Measurements from ENCODE around the gene PRDM15. TPM values are rescaled to one million over a fixed set of nuclear protein-coding genes. Genes with fewer than 3 reads are reported as not detected.
"Not testable (repeated sequence)": the region's sequence is repeated elsewhere in the genome, so short reads cannot be mapped to it uniquely, and the experiment has no call there.

The PRDM15 gene
- total and polyA plus RNA-seq, 2 experiments from 2014 or later = 3.0 to 10.6 TPM

DNA sequence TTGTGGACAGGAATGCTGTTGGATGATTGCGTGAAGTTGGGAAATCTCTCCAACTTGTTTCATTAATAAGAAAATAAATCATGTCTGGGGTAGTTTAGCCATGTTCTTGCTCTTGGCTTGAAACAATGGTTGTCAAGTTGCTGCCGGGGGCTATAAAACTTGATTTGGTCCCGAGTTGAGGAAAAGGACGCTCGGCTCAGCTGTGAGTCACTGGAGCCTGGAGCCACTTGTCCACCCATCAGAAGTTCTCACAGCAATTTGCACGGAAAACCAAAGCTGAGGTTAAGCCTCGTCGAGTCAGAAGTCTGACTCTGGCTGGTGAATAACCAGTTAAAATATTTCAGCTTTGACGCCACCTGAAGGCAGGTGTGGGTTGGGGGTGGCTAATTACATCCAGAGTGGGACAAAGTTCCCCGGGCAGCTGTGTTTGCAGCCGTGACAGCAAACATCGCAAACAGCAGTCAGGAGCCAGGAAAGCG, 92.6 kb downstream of the PRDM15 start:
- H3K4me2 ChIP-seq = no peak overlapping the region
- H3K27ac ChIP-seq (ENCODE audit: low read depth) = no peak overlapping the region
- no peaks in the 10 kb centered on the region for H3F3A ChIP-seq (replicated peaks; ENCODE audit: low read depth)
- H3K27me3 Mint-ChIP-seq (ENCODE audit: insufficient read depth, low read depth, poor library complexity) = no peaks in the 10 kb centered on the region
- H3K36me3 Mint-ChIP-seq (ENCODE audit: low read depth) = peaks cover 2% of the 10 kb centered on the region; the same call in 1 of the 3 replicates
- H3K27me3 ChIP-seq (ENCODE audit: insufficient read depth) = no peaks in the 10 kb centered on the region
- no peak for ATAC-seq
- H3K4me3 Mint-ChIP-seq = no peak overlapping the region
- no peaks in the 10 kb centered on the region for H3K4me1 ChIP-seq (ENCODE audit: insufficient read depth)
- H3K27ac Mint-ChIP-seq = no peak overlapping the region
- H3K79me2 ChIP-seq (replicated peaks; ENCODE audit: insufficient read depth) = no peaks in the 10 kb centered on the region
- H3K9me2 ChIP-seq (ENCODE audit: insufficient read depth) = no peaks in the 10 kb centered on the region
- H4K20me1 ChIP-seq (replicated peaks; ENCODE audit: insufficient read depth) = no peaks in the 10 kb centered on the region
- no peaks in the 10 kb centered on the region for H3K36me3 ChIP-seq (ENCODE audit: insufficient read depth)
- peaks cover 2% of the 10 kb centered on the region; the same call in 1 of the 3 replicates for H3K4me1 Mint-ChIP-seq
- H2AFZ ChIP-seq = no peak overlapping the region
- H3K4me3 ChIP-seq = no peak overlapping the region
- no peak for TF ChIP-seq ZNF331 (CRISPR knock-in tag; IDR thresholded peaks at IDR 0.05; ENCODE audit: low read depth)
- no peak for TF ChIP-seq NANOG (IDR thresholded peaks at IDR 0.05; ENCODE audit: borderline replicate concordance)
- TF ChIP-seq JUNB (IDR thresholded peaks at IDR 0.05; ENCODE audit: unreplicated experiment) = no peak
- peaks cover 4% of the 10 kb centered on the region; the same call in 2 of the 3 replicates for H3K9me3 Mint-ChIP-seq
- no peak for DNase-seq (ENCODE audit: low spot score)

DNA sequence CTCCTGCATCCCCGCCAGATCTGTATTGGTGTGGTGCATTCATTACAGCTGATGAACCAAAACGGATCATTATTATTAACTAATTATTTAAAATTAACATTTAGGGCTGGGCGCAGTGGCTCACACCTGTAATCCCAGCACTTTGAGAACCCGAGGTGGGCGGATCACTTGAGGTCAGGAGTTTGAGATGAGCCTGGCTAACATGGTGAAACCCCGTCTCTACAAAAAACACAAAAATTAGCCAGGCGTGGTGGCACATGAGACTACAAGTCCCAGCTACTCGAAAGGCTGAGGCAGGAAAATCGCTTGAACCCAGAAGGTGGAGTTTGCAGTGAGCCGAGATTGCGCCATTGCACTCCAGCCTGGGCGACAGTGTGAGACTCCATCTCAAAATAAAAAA, 93.9 kb downstream of the PRDM15 start:
- not testable (repeated sequence) for H3K4me1 ChIP-seq (ENCODE audit: insufficient read depth); H3K27ac ChIP-seq (ENCODE audit: low read depth); H3K79me2 ChIP-seq (replicated peaks; ENCODE audit: insufficient read depth); H3K27ac Mint-ChIP-seq; H3K36me3 ChIP-seq (ENCODE audit: insufficient read depth); H3K27me3 Mint-ChIP-seq (ENCODE audit: insufficient read depth, low read depth, poor library complexity); ATAC-seq; H3K4me2 ChIP-seq; H2AFZ ChIP-seq; H3K27me3 ChIP-seq (ENCODE audit: insufficient read depth); H3K4me3 ChIP-seq; H3K9me2 ChIP-seq (ENCODE audit: insufficient read depth); DNase-seq (ENCODE audit: low spot score); H4K20me1 ChIP-seq (replicated peaks; ENCODE audit: insufficient read depth); H3K9me3 Mint-ChIP-seq; H3K36me3 Mint-ChIP-seq (ENCODE audit: low read depth); H3F3A ChIP-seq (replicated peaks; ENCODE audit: low read depth); H3K4me1 Mint-ChIP-seq; H3K4me3 Mint-ChIP-seq

DNA sequence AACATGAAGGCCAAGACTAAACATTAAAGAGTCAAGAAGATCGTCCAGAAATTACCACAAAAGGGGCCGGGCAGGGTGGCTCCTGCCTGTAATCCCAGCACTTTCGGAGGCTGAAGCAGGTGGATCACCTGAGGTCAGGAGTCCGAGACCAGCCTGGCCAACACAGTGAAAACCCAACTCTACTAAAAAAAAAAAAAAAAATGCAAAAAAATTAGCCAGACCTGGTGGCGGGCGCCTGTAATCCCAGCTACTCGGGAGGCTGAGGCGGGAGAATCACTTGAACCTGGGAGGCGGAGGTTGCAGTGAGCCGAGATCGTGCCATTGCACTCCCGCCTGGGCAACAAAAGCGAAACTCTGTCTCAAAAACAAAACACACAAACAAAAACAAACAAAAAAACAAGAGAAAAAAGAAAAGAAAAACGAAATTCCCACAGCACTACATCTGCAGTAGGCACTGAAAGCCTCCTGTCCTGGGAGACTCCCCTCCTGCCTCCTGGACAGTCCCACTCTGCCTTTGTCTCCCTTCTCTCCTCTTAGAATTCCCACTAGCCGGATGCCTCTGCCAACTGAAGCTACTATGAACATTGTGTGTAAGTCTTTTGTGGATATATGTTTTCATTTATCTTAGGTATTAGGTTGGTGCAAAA, 94.6 kb downstream of the PRDM15 start:
- no peaks in the 10 kb centered on the region for H3K79me2 ChIP-seq (replicated peaks; ENCODE audit: insufficient read depth)
- TF ChIP-seq ZNF331 (CRISPR knock-in tag; IDR thresholded peaks at IDR 0.05; ENCODE audit: low read depth) (no peak), JUNB (IDR thresholded peaks at IDR 0.05; ENCODE audit: unreplicated experiment) (no peak)
- TF ChIP-seq, protein P1, sequence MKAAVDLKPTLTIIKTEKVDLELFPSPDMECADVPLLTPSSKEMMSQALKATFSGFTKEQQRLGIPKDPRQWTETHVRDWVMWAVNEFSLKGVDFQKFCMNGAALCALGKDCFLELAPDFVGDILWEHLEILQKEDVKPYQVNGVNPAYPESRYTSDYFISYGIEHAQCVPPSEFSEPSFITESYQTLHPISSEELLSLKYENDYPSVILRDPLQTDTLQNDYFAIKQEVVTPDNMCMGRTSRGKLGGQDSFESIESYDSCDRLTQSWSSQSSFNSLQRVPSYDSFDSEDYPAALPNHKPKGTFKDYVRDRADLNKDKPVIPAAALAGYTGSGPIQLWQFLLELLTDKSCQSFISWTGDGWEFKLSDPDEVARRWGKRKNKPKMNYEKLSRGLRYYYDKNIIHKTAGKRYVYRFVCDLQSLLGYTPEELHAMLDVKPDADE (IDR thresholded peaks at IDR 0.05) = no peak
- no peaks in the 10 kb centered on the region for H3K36me3 ChIP-seq (ENCODE audit: insufficient read depth)
- H3K4me3 Mint-ChIP-seq = no peak overlapping the region
- no peak overlapping the region for H3K4me3 ChIP-seq
- peaks cover 4% of the 10 kb centered on the region for H3K4me1 Mint-ChIP-seq
- no peaks in the 10 kb centered on the region for H3F3A ChIP-seq (replicated peaks; ENCODE audit: low read depth)
- no peaks in the 10 kb centered on the region for H4K20me1 ChIP-seq (replicated peaks; ENCODE audit: insufficient read depth)
- ATAC-seq (no peak), DNase-seq (ENCODE audit: low spot score) (no peak)
- no peaks in the 10 kb centered on the region for H3K36me3 Mint-ChIP-seq (ENCODE audit: low read depth)
- no peak overlapping the region for H2AFZ ChIP-seq
- no peak overlapping the region for H3K27ac ChIP-seq (ENCODE audit: low read depth)
- no peaks in the 10 kb centered on the region for H3K9me3 Mint-ChIP-seq
- H3K4me2 ChIP-seq = no peak overlapping the region
- H3K27ac Mint-ChIP-seq = no peak overlapping the region
- no peaks in the 10 kb centered on the region for H3K4me1 ChIP-seq (ENCODE audit: insufficient read depth)
- no peaks in the 10 kb centered on the region for H3K27me3 ChIP-seq (ENCODE audit: insufficient read depth)
- no peaks in the 10 kb centered on the region for H3K27me3 Mint-ChIP-seq (ENCODE audit: insufficient read depth, low read depth, poor library complexity)
- no peaks in the 10 kb centered on the region for H3K9me2 ChIP-seq (ENCODE audit: insufficient read depth)

All from GM23338 (cell line).